ENCODE results near the gene ADAT3. TPM values are rescaled to one million over a fixed set of nuclear protein-coding genes. Genes with fewer than 3 reads are reported as not detected.
A peak's percentile ranks its signal among the peaks of the same experiment; 100 is the strongest.

ADAT3 gene
- total RNA-seq, 1 donor from 2014 or later: 9.1 TPM

- H3K36me3 Mint-ChIP-seq (ENCODE audit: low read depth): peaks cover 33% of the 10 kb centered on the region
- no peak overlapping the region for H3K4me3 Mint-ChIP-seq (ENCODE audit: low read depth)
- peaks cover 13% of the 10 kb centered on the region for H3K4me1 Mint-ChIP-seq (ENCODE audit: low read depth)
- intact Hi-C loops (cut with micrococcal nuclease): no loop called here
- no peaks in the 10 kb centered on the region for H3K27me3 Mint-ChIP-seq (ENCODE audit: low read depth)
- no peak for DNase-seq (ENCODE audit: low spot score)
- no peak overlapping the region for H3K27ac Mint-ChIP-seq
- H3K9me3 Mint-ChIP-seq: peaks cover 9% of the 10 kb centered on the region
Measured at GRCh38 chr19:1932395-1932794, 27.2 kb downstream of the ADAT3 start.

DNA sequence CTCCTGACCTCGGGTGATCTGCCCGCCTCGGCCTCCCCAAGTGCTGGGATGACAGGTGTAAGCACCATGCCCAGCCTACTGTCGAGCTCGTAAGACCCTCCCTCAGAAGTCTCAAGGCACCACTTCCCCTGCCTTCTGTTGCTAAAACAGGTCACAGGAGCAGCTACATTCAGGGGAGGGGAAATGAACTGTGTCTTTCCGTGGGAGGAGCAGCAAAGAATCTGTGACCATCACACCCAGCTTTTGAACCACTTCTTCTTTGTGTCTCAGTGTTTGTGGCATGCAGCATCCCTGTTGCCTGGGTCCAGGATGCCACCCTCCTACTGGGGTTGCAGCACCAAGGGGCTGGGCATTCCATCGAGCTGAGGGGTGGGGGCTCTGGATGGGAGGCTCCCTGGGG is 28.0 kb downstream of the ADAT3 start:
- Mint-ChIP-seq H3K4me1 (ENCODE audit: low read depth) (peaks cover 7% of the 10 kb centered on the region), H3K27me3 (ENCODE audit: low read depth) (no peaks in the 10 kb centered on the region), H3K4me3 (ENCODE audit: low read depth) (no peak overlapping the region), H3K36me3 (ENCODE audit: low read depth) (peaks cover 27% of the 10 kb centered on the region), H3K27ac (no peak overlapping the region), H3K9me3 (peaks cover 9% of the 10 kb centered on the region)
- intact Hi-C loops (cut with micrococcal nuclease): no loop called here
- no peak for DNase-seq (ENCODE audit: low spot score)

GRCh38 chr19:1933942-1934341 is 28.7 kb downstream of the ADAT3 start:
- Mint-ChIP-seq H3K27ac (no peak overlapping the region), H3K4me3 (ENCODE audit: low read depth) (no peak overlapping the region), H3K4me1 (ENCODE audit: low read depth) (peaks cover 7% of the 10 kb centered on the region), H3K27me3 (ENCODE audit: low read depth) (no peaks in the 10 kb centered on the region), H3K9me3 (peaks cover 9% of the 10 kb centered on the region), H3K36me3 (ENCODE audit: low read depth) (peaks cover 27% of the 10 kb centered on the region)
- intact Hi-C loops (cut with micrococcal nuclease): no loop called here
- no peak for DNase-seq (ENCODE audit: low spot score)

GRCh38 chr19:1935484-1936208 is 30.4 kb downstream of the ADAT3 start:
- no peak for DNase-seq (ENCODE audit: low spot score)
- H3K27me3 Mint-ChIP-seq (ENCODE audit: low read depth): no peaks in the 10 kb centered on the region
- peaks cover 27% of the 10 kb centered on the region for H3K36me3 Mint-ChIP-seq (ENCODE audit: low read depth)
- no peak overlapping the region for H3K4me3 Mint-ChIP-seq (ENCODE audit: low read depth)
- intact Hi-C loops (cut with micrococcal nuclease): no loop called here
- H3K4me1 Mint-ChIP-seq (ENCODE audit: low read depth): peaks cover 13% of the 10 kb centered on the region
- peaks cover 9% of the 10 kb centered on the region for H3K9me3 Mint-ChIP-seq
- H3K27ac Mint-ChIP-seq: no peak overlapping the region

- Mint-ChIP-seq H3K27ac (no peak overlapping the region), H3K36me3 (ENCODE audit: low read depth) (peaks cover 27% of the 10 kb centered on the region)
Measured at GRCh38 chr19:1936430-1936829, 31.2 kb downstream of the ADAT3 start.

DNA sequence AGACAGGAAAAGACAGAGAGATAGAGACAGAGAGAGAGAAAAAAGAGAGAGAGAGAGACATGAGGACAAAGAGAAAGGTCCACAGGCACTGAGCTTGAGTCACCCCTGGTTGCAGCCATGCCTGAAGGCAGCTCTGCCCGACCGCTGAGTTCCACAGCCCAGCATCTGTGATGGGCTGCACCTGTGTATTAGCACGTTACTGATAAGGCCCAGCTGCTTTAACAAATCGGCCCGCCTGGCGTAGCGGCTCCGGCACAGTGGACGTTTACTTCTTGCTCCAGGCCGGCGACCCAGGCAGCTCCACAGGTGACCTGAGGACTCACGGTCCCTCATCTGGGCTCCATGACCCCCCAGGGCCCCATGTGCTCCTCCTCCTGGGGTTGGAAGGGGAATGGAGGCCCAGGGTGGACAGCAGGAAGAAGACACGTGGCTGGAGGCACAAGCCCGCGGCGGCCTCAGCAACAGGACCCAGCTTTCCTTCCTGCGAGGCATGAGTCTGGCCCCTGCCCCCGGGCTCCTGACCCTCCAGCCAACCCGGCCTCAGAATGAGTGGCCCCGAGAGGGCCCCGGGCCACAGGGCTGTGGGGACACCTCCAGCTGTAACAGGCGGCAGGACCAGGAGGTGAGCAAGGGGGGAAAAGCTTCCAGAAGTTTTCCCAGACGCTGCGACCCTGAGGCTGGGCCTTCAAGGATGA is 31.9 kb downstream of the ADAT3 start:
- H3K36me3 Mint-ChIP-seq (ENCODE audit: low read depth): peaks cover 24% of the 10 kb centered on the region
- H3K9me3 Mint-ChIP-seq: peaks cover 4% of the 10 kb centered on the region
- H3K4me3 Mint-ChIP-seq (ENCODE audit: low read depth): no peak overlapping the region
- no peaks in the 10 kb centered on the region for H3K27me3 Mint-ChIP-seq (ENCODE audit: low read depth)
- no peak for DNase-seq (ENCODE audit: low spot score)
- peak overlapping the region; percentile 38 for H3K27ac Mint-ChIP-seq
- intact Hi-C loops (cut with micrococcal nuclease): no loop called here
- H3K4me1 Mint-ChIP-seq (ENCODE audit: low read depth): peaks cover 13% of the 10 kb centered on the region

More at GRCh38 chr19:1936430-1936829, 31.2 kb downstream of the ADAT3 start:
- no peak for DNase-seq (ENCODE audit: low spot score)
- H3K27me3 Mint-ChIP-seq (ENCODE audit: low read depth): no peaks in the 10 kb centered on the region
- intact Hi-C loops (cut with micrococcal nuclease): no loop called here
- no peak overlapping the region for H3K4me3 Mint-ChIP-seq (ENCODE audit: low read depth)
- peaks cover 9% of the 10 kb centered on the region for H3K9me3 Mint-ChIP-seq
- peaks cover 13% of the 10 kb centered on the region for H3K4me1 Mint-ChIP-seq (ENCODE audit: low read depth)

GRCh38 chr19:1938071-1938470 is 32.9 kb downstream of the ADAT3 start:
- H3K9me3 Mint-ChIP-seq: no peaks in the 10 kb centered on the region
- peak overlapping the region; percentile 33 for H3K27ac Mint-ChIP-seq
- peaks cover 23% of the 10 kb centered on the region for H3K36me3 Mint-ChIP-seq (ENCODE audit: low read depth)
- no peak overlapping the region for H3K4me3 Mint-ChIP-seq (ENCODE audit: low read depth)
- DNase-seq (ENCODE audit: low spot score): no peak
- no peaks in the 10 kb centered on the region for H3K27me3 Mint-ChIP-seq (ENCODE audit: low read depth)
- intact Hi-C loops (cut with micrococcal nuclease): no loop called here
- peaks cover 17% of the 10 kb centered on the region for H3K4me1 Mint-ChIP-seq (ENCODE audit: low read depth)

DNA sequence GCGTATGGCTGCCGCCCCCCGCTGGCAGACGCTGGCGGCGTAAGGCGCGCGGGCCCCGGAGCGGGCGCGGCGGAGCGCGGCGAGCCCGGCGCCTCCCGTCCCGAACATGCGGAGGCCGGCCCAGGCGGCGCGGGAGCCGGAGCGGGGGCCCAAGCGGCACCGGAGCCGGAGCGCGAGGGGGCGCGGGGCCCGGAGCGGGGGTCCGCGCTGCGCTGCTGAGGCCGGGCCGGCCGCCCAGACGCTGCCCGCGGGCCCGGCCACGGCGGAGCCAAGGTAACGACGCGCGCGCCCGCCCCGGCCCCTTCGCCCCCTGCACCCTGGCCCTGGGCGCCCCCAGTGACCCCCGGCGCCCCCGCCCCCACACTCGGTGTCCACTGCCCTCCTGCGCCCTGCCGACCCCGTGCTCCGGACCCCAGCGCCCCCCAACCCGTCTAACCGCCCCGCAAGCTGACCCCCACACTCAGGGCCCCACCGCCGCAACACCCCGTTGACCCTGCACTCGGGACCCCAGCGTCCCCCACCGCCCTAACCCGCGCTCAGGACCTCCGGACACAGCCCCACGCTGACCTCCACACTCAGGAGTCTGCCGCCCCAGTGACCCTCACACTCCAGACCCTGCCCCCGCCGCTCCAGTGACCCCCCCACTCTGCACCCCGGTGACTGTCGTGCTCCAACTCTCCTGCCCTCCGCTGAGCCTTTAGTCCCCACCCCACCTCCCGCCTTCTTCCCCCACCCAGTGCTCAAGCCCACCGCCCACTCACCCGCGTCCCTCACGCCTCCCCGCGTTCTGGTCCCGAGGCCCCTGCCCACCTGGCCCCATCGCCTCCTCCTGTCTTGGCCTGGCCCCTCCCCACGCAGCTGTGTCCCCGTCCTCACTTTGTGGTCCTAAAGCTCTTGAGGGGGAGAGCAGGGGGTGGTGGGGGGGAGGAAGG is 36.2 kb downstream of the ADAT3 start, which contains the start of gene CSNK1G2:
Gene CSNK1G2, plus strand, starts transcription at position 27 of the 932 bp plus-strand sequence. CDS start 28,601 bp downstream, outside the sequence.
- Mint-ChIP-seq H3K9me3 (no peaks in the 10 kb centered on the region), H3K27me3 (ENCODE audit: low read depth) (no peaks in the 10 kb centered on the region), H3K36me3 (ENCODE audit: low read depth) (peaks cover 18% of the 10 kb centered on the region), H3K4me3 (ENCODE audit: low read depth) (peak within 1 kb of the TSS; percentile 94), H3K4me1 (ENCODE audit: low read depth) (peaks cover 26% of the 10 kb centered on the region), H3K27ac (peak within 1 kb of the TSS; percentile 92)
- intact Hi-C loops (cut with micrococcal nuclease): no loop called here
- no peak for DNase-seq (ENCODE audit: low spot score)

GRCh38 chr19:1942078-1942933 is 37.1 kb downstream of the ADAT3 start:
- peak overlapping the region; percentile 94 for H3K4me3 Mint-ChIP-seq (ENCODE audit: low read depth)
- intact Hi-C loops (cut with micrococcal nuclease): no loop called here

DNA sequence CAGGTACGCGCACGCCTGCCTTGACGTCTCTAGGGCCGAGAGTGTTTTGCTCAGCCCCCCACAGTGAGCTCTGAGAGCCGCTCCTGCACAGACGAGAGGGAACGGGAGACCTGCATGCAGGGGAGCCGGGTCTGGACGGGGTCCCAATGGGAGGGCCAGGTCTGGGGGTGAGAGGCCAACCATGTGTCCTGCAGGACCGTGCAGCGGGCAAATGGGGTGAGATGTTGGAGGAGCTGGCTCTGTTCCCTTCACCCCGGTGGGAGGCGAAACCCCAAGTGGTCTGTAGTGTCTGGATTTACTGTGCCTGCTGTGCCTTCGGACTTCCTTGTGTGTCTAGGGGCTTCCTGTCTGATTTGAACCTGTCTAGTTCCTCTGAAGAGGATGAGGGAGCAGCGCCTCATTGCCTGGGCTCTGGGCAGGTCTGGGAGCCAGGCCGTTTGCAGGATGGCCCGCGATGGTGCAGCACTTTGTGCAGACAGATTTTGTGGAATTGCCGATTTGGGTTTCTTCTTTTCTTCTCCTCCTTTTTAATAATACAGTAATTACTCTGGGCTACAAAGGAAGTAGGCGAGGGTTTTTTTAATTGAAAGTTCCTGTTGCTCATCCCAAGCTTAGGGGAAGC is 37.8 kb downstream of the ADAT3 start:
- Mint-ChIP-seq H3K27ac (peak overlapping the region; percentile 90), H3K36me3 (ENCODE audit: low read depth) (peaks cover 14% of the 10 kb centered on the region), H3K9me3 (no peaks in the 10 kb centered on the region), H3K27me3 (ENCODE audit: low read depth) (no peaks in the 10 kb centered on the region), H3K4me3 (ENCODE audit: low read depth) (peak overlapping the region; percentile 94), H3K4me1 (ENCODE audit: low read depth) (peaks cover 26% of the 10 kb centered on the region)
- no peak for DNase-seq (ENCODE audit: low spot score)
- intact Hi-C loops (cut with micrococcal nuclease): no loop called here

More at GRCh38 chr19:1942078-1942933, 37.1 kb downstream of the ADAT3 start:
- peaks cover 26% of the 10 kb centered on the region for H3K4me1 Mint-ChIP-seq (ENCODE audit: low read depth)
- H3K27me3 Mint-ChIP-seq (ENCODE audit: low read depth): no peaks in the 10 kb centered on the region
- DNase-seq (ENCODE audit: low spot score): peak; percentile 81
- H3K27ac Mint-ChIP-seq: peak overlapping the region; percentile 90
- H3K9me3 Mint-ChIP-seq: no peaks in the 10 kb centered on the region
- peaks cover 14% of the 10 kb centered on the region for H3K36me3 Mint-ChIP-seq (ENCODE audit: low read depth)

DNA sequence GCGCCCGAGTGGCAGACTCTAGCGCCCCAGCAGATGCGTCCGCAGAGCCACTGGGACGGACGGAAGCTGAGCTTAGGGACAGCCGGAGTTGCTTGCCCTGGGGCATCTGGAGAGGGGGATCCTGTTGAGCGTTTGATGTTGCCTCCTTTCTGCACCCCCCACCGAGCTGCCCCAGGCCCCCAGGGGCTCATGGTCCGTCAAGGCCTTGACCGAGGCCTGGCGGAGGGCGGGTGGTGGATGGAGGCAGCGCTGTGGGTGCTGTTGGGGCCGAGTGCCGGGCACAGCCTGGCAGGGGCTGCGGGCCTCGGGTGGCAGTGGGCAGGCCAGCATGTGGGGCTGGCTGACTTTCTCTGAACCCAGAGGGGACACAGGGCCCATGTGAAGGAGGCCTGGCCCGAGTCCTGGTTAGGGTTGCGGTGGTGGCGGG is 38.5 kb downstream of the ADAT3 start:
- intact Hi-C loops (cut with micrococcal nuclease): no loop called here
- Mint-ChIP-seq H3K9me3 (no peaks in the 10 kb centered on the region), H3K36me3 (ENCODE audit: low read depth) (peaks cover 14% of the 10 kb centered on the region), H3K27ac (peak overlapping the region; percentile 90), H3K4me3 (ENCODE audit: low read depth) (peak overlapping the region; percentile 94), H3K27me3 (ENCODE audit: low read depth) (no peaks in the 10 kb centered on the region), H3K4me1 (ENCODE audit: low read depth) (peaks cover 26% of the 10 kb centered on the region)
- DNase-seq (ENCODE audit: low spot score): no peak
